Prostate gland (tissue), 2 donors: ENCODE measurements around the gene VEZF1.

Experiments used
- CTCF ChIP-seq, 4 experiments: fragments of 200-600 bp in 2 of 4; fragments of 450-650 bp in 2 of 4; sonication (generic) in 2 of 4; IDR thresholded peaks; 1 replicate in 3 of 4; 2 replicates in 1 of 4; pipeline ENCODE4 v1.5.1; 2016 to 2019; ENCODE audit warnings: antibody characterized with exemption in 4 of 4, mild to moderate bottlenecking in 2 of 4, moderate library complexity in 2 of 4
- POLR2A ChIP-seq: fragments of 450-650 bp; IDR thresholded peaks from one replicate; pipeline ENCODE4 v1.6.1; 2016; ENCODE audit warnings: antibody characterized with exemption, mild to moderate bottlenecking
- POLR2AphosphoS5 ChIP-seq: sonication (generic); formaldehyde crosslinking; IDR thresholded peaks from one replicate; pipeline ENCODE4 v1.6.1; 2017; ENCODE audit warnings: antibody characterized with exemption

DNA sequence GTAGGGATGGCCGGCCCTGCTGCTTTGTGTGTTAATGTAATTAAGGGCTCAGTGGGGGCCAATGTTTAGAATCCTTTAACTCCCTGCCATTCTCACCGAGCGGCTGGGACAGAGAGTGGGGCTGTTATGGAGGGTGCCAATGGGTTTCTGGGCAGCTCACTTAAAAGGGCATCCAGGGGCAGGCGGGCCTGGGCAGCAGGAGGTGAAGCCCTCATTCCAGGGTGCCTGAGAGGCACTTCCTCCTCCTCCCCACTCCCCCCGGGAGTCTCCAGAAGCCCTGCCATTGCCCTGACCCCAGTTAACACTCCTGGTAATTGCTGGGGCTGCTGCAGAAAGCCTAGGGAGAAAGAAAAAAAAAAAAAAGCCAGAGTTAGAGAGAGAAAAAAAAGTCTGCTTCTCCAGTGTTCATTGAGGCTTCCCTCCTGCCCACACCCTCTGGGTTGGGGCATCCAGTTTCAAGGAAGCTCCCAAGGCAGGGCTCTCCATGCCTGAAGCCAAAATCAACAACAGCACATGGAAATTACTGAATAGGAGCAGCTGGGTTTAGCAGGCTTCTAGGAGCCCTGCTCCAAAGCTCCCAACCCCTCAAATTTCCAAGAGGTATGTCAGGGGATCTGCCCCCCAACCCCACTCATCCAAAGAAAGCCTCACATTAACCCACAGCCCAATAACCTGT lies 60.9 kb downstream of the VEZF1 start:
- TF ChIP-seq CTCF (IDR thresholded peaks at IDR 0.05) (no peak), POLR2A (no peak), POLR2AphosphoS5 (peak; percentile 88)
